Stimulated activated CD4-positive, alpha-beta T cell treated with anti-CD3 and anti-CD28 coated beads, Interleukin-12 subunit alpha, Interleukin-12 subunit beta, amount 100 ng/mL, for 4 hours (primary cell): ENCODE data around the gene ISOC2.
"Not testable (repeated sequence)": the region's sequence is repeated elsewhere in the genome, so short reads cannot be mapped to it uniquely, and the experiment has no call there.

Experiments
- DNase-seq: peaks from one replicate; pipeline ENCODE4 v3.0.0-alpha.2; 2020

The ISOC2 gene

DNA sequence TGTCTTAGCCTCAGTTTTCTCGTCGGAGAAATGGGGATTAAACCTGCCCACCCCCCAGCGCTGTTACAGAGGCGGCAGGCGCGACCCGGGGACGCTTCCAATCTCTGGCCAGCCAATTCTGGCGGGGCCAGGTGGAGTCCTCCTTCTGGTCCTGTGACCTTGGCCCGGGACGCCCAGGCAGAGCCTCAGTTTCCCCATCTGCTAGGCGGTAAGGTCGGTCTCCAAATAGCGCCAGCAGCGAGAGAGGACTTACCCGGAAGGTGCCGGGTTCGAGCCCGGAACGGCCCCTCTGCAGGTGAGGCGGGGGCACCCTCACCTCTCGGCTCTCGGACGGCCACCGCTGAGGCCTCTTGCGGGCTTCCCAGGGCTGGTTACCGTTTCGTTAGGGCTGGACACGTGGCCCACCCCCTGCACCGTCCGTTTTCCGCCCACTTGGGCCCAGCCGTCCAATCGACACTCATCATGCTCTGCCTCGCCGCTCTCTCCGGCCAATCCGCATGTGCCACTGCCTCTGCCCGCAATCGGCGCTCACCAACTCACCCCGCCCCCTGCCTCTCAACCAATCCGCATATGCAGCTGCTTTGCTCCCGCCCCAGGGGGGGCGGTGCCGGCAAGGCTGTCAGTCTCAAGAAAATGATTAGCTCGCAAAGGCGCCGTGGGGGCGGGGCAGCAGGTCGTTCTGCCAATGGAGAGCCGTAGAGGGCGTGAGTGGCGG, at the start of gene ISOC2:
TSS of gene ISOC2 (minus strand) at position 384 of the 715 bp plus-strand sequence. CDS start 5,156 bp downstream, outside the sequence.
- DNase-seq, result peak; percentile 100

GRCh38 chr19:55508120-55508519, 46.7 kb upstream of the ISOC2 start:
- DNase-seq, result no peak

GRCh38 chr19:55504981-55505380, 43.5 kb upstream of the ISOC2 start:
- no peak for DNase-seq

DNA sequence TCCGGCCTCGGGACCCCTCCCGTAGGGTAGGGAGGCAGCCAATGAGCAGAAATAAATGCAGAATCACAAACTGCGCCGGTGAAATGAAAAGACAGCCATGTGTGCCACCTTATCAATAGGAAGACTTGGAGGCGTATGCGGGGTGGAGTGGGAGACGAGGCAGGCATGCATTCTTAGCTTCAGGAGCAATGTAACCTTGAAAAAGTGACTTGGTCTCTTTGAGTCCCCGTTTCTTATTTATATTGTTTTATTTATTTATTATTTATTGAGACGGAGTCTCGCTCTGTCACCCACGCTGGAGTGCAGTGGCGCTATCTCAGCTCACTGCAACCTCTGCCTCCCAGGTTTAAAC, 42.8 kb upstream of the ISOC2 start:
- no peak for DNase-seq

DNA sequence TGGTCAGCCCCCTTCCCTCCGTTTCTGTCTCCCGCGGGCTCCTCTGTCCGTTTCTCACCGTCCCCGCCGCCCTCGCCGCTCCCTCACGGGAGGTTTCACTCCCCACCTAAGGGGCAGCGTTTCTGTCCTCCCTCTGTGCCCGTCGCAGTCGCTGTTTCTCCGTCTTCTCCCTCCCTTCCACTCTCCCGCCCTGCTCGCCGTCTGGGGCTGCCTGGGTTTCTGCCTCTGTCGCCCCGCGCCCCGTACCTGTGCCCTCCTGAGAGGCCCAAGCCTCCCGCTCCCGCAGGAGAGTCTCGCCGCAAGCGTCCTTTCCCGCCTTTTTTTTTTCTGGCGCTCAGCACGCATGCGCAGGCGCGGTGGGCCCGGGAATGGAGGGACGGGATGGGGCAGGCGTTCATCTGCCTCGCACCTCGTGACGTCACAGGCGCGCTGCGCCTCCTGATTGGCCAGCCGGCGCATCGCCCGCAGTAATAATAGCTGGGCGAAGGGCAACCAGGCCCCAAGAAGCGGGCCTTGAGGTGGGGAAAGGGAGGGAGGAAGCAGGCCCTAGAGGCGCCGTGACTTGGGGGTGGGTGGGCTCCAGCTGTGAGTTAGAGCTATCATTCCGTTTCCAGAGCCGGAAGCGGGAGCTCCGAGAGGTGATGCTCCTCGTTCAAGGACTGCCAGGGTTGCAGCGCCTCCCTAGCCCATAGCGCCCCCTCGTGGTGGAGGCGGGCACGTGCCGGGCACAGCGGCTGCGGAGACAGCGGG, 42.2 kb upstream of the ISOC2 start:
- peak; percentile 94 for DNase-seq

- DNase-seq, result no peak
These were observed 41.7 kb upstream of the ISOC2 start for GRCh38 chr19:55503157-55503501.

DNA sequence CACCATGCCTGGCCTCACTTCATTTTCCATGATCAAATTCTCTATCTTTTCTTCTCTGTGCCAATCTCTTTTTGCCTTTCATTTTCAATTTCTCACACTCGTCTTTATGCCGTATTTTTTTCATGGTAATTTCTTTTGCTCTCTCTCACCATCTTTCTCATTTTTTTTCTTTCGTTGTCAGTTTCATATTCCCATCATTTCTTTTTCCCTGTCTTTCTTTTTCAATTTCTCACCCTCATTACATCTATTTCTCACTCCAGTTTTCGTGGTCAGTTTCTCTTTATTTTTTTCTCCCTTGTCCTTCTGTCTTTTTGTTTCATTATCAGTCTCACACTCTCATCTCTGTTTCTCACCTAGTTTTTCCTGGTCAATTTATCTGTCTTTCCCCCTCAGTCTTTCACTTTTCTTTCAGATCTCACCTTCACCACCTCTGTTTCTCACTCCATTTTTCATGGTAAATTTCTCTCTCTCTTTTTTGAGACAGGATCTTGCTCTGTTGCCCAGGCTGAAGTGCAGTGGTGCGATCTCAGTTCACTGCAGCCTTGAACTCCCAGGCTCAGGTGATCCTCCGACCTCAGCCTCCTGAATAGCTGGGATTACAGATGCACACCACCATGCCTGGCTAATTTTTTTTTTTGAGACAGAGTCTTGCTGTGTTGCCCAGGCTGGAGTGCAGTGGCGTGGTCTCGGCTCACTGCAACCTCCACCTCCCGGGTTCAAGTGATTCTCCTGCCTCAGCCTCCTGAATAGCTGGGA, 40.9 kb upstream of the ISOC2 start:
- DNase-seq, result no peak

- no peak for DNase-seq
These were observed 39.0 kb upstream of the ISOC2 start for GRCh38 chr19:55500368-55500952.

- no peak for DNase-seq
These were observed 36.9 kb upstream of the ISOC2 start for GRCh38 chr19:55498246-55498840.

- DNase-seq, result no peak
These were observed 36.3 kb upstream of the ISOC2 start for GRCh38 chr19:55497763-55498162.

- not testable (repeated sequence) for DNase-seq
These were observed 35.4 kb upstream of the ISOC2 start for GRCh38 chr19:55496820-55497219.

DNA sequence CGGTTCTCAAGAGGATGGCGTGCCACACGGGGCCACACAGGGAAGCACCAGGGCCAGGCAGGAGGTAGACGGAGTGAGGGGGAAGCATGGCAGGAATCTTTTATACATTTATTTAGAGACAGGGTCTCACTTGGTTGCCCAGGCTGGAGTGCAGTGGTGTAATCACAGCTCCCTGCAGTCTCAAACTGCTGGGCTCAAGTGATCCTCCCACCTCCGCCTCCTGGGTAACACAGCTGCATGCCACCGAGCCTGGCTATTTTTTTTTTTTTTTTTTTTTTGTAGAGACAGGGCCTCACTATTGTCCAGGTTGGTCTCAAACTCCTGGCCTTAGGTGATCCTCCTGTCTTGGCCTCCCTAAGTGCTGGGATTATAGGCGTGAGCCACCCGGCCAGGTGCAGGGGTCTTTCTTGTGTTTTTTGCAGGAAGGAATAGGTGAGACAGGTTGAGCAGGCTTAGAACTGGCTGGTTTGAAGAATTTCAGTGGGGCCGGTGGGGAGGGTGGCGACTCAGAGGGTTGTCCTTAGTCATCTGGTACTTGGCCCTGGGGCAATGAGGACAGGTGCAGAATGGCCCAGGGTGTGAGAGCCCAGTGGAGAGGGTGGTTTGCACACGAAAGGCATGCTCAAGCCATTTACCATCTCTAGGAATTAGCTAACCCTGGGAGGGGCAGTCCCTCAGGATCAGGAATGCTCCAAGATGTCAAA, 34.4 kb upstream of the ISOC2 start:
- no peak for DNase-seq

DNA sequence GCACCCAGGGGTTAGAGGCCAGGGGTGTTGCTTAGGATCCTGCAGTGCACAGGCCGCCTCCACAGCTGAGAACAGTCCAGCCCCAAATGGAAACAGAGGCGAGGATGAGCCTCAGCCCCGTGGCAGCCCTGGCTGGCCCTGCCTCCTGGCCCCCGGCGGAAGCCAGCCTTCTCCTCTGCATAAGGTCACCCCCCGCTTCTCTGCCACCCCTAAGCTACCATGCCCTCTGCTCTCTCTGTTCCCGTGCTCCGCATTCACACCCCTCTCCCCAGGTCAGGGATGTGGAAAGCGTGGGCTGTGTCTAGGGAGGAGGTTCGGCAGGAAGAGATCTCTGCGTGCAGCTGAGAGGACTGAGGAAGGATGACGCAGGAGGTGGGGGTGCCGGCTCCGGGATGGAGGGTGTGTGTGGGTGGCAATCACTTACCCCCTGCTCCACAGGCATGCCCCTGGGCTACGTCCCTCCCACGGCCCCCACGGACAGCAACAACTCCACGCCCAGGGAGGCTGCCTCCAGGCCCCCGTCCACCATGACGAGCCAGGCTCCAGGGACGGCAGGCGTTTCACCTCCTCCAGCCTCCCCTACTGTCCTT, 32.8 kb upstream of the ISOC2 start:
- DNase-seq, result no peak

DNA sequence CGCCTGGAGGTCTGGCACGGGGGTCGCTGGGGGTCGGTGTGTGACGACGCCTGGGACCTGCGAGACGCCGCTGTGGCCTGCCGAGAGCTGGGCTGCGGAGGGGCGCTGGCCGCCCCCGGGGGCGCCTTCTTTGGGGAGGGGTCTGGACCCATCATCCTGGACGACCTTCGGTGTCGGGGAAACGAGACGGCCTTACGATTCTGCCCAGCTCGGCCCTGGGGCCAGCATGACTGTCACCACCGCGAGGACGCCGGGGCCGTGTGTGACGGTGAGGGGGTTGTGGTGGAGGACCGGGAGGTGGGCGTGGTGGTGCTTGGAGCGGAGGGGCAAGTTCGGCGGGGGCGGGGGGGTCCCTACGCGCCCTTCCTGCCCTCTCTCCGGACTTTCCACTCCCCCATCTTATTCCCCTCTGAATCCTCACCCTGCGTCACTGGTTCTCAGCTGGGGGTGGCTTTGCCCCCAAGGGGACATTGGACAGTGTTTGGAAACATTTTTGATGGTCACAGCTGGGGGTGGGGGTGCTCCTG, 32.3 kb upstream of the ISOC2 start:
- DNase-seq, result no peak

DNA sequence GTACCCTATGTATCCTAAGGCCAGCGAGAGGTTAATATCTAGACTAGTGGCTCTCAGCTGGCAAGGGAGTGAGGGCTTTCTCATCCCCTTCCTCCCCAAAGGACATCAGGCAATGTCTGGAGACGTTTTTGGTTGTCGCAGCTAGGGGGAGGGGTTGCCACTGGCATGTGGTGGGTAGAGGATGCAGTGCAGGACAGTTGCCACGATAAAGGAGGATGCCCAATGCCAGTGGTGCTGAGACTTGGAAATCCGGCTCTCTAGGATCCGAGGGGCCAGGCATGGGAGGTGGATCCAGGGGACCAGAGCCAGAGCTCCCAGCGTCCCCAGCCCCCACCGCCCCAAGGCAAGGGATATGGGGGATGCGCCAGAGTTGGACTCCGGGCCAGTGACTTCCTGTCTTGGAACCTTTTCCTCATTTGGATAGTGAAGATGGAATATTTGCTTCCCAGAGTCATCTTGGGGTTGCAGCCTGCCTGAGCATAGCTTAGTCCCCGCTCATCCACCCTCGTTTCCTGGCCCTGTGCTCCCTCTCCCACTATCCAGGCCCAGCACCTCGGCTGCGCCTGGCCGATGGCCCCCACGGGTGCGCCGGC, 31.7 kb upstream of the ISOC2 start:
- no peak for DNase-seq

- DNase-seq, result no peak
These were observed 31.0 kb upstream of the ISOC2 start for GRCh38 chr19:55492362-55492944.

- DNase-seq, result no peak
These were observed 30.3 kb upstream of the ISOC2 start for GRCh38 chr19:55491546-55492360.

GRCh38 chr19:55490478-55491432, 29.3 kb upstream of the ISOC2 start:
- no peak for DNase-seq
